HEK293 (cell line): ENCODE results near the gene ATG10.

ENCODE experiments used
- CTCF ChIA-PET: fragments of 350-600 bp; formaldehyde crosslinking; extraction: SDS; loops from one replicate; lab custom pipeline; 2021; ENCODE audit warnings: antibody characterized with exemption; lab: Yijun Ruan, JAX
- POLR2A ChIA-PET: fragments of 300-600 bp; formaldehyde crosslinking; extraction: SDS; loops from one replicate; lab custom pipeline; 2020; ENCODE audit warnings: antibody characterized with exemption, inconsistent platforms; lab: Yijun Ruan, JAX
- H3K27ac ChIP-seq: fragments of 200-500 bp; sonication (Bioruptor generic); 2 replicates; pipeline ENCODE4 v1.5.1; 2014; ENCODE audit warnings: low read depth, low read length, control low read depth, inconsistent platforms; ENCODE audit errors: extremely low read depth
- H3K36me3 ChIP-seq, 2 experiments: fragments of 200-500 bp in 1 of 2; sonication (Bioruptor generic) in 1 of 2; 1 replicate in 1 of 2; 2 replicates in 1 of 2; pipeline ENCODE4 v1.5.1; 2014 to 2017; ENCODE audit warnings: inconsistent platforms in 2 of 2, low read length in 2 of 2; ENCODE audit not compliant: control insufficient read depth in 2 of 2, insufficient read depth in 1 of 2
- H3K4me1 ChIP-seq: fragments of 200-500 bp; sonication (Bioruptor generic); 2 replicates; pipeline ENCODE4 v1.5.1; 2014; ENCODE audit warnings: mild to moderate bottlenecking, low read length, inconsistent platforms; ENCODE audit not compliant: control insufficient read depth, insufficient read depth
- H3K4me3 ChIP-seq: 2 replicates; pipeline ENCODE4 v1.5.1; 2011; ENCODE audit warnings: low read depth, mild to moderate bottlenecking, control low read depth, low read length, moderate library complexity
- H3K9me3 ChIP-seq: fragments of 200-500 bp; sonication (Bioruptor generic); 2 replicates; pipeline ENCODE4 v1.5.1; 2014; ENCODE audit warnings: low read depth, low read length, inconsistent platforms; ENCODE audit not compliant: control insufficient read depth, insufficient read depth
- BCL11A ChIP-seq: fragments of 450-650 bp; formaldehyde crosslinking; IDR thresholded peaks from 2 replicates; pipeline ENCODE4 v1.5.1; 2016; ENCODE audit warnings: low read depth, missing biosample characterization, missing genetic modification characterization
- BCL6B ChIP-seq: fragments of 450-650 bp; formaldehyde crosslinking; IDR thresholded peaks from 2 replicates; pipeline ENCODE4 v1.5.1; 2017; ENCODE audit warnings: missing biosample characterization, missing genetic modification characterization
- MYNN ChIP-seq: fragments of 450-650 bp; formaldehyde crosslinking; IDR thresholded peaks from 2 replicates; pipeline ENCODE4 v1.5.1; 2016; ENCODE audit warnings: missing biosample characterization, missing genetic modification characterization, borderline replicate concordance
- PBX3 ChIP-seq: sonication (generic); formaldehyde crosslinking; IDR thresholded peaks from 2 replicates; pipeline ENCODE4 v1.8.1; 2022; ENCODE audit warnings: mild to moderate bottlenecking, moderate library complexity, missing genetic modification reagents
- RBAK ChIP-seq: fragments of 450-650 bp; formaldehyde crosslinking; IDR thresholded peaks from 2 replicates; pipeline ENCODE4 v1.5.1; 2016; ENCODE audit warnings: missing biosample characterization, missing genetic modification characterization
- SP2 ChIP-seq: fragments of 450-650 bp; formaldehyde crosslinking; IDR thresholded peaks from 2 replicates; pipeline ENCODE4 v1.5.1; 2016; ENCODE audit warnings: missing biosample characterization, missing genetic modification characterization
- TCF7L2 ChIP-seq: IDR thresholded peaks from 2 replicates; pipeline ENCODE4 v1.6.1; 2011; ENCODE audit warnings: low read depth, mild to moderate bottlenecking, inconsistent platforms, low read length, moderate library complexity, borderline replicate concordance
- ZBTB1 ChIP-seq: fragments of 450-650 bp; formaldehyde crosslinking; IDR thresholded peaks from 2 replicates; pipeline ENCODE4 v1.5.1; 2016; ENCODE audit warnings: missing biosample characterization, missing genetic modification characterization
- ZBTB10 ChIP-seq: fragments of 450-650 bp; formaldehyde crosslinking; IDR thresholded peaks from 2 replicates; pipeline ENCODE4 v1.5.1; 2016; ENCODE audit warnings: missing biosample characterization, missing genetic modification characterization
- ZBTB20 ChIP-seq: fragments of 450-650 bp; formaldehyde crosslinking; IDR thresholded peaks from 2 replicates; pipeline ENCODE4 v1.5.1; 2016; ENCODE audit warnings: missing biosample characterization, missing genetic modification characterization
- ZBTB44 ChIP-seq: fragments of 450-650 bp; IDR thresholded peaks from 2 replicates; pipeline ENCODE4 v1.5.1; 2018; ENCODE audit warnings: missing biosample characterization, mild to moderate bottlenecking, missing genetic modification characterization
- ZBTB49 ChIP-seq: fragments of 450-650 bp; formaldehyde crosslinking; IDR thresholded peaks from 2 replicates; pipeline ENCODE4 v1.5.1; 2016; ENCODE audit warnings: missing biosample characterization, missing genetic modification characterization, low read depth
- ZNF114 ChIP-seq: fragments of 450-650 bp; formaldehyde crosslinking; IDR thresholded peaks from 2 replicates; pipeline ENCODE4 v1.5.0; 2017; ENCODE audit warnings: missing biosample characterization, missing genetic modification characterization
- ZNF2 ChIP-seq: fragments of 450-650 bp; formaldehyde crosslinking; IDR thresholded peaks from 2 replicates; pipeline ENCODE4 v1.5.1; 2016; ENCODE audit warnings: missing biosample characterization, missing genetic modification characterization
- ZNF211 ChIP-seq: fragments of 450-650 bp; formaldehyde crosslinking; IDR thresholded peaks from 2 replicates; pipeline ENCODE4 v1.5.1; 2016; ENCODE audit warnings: low read depth, missing biosample characterization, missing genetic modification characterization
- ZNF354C ChIP-seq: fragments of 450-650 bp; formaldehyde crosslinking; IDR thresholded peaks from 2 replicates; pipeline ENCODE4 v1.5.1; 2016; ENCODE audit warnings: missing biosample characterization, missing genetic modification characterization, low read depth, borderline replicate concordance
- ZNF362 ChIP-seq: fragments of 450-650 bp; formaldehyde crosslinking; IDR thresholded peaks from 2 replicates; pipeline ENCODE4 v1.5.1; 2016; ENCODE audit warnings: missing biosample characterization, missing genetic modification characterization
- ZNF394 ChIP-seq: fragments of 450-650 bp; formaldehyde crosslinking; IDR thresholded peaks from 2 replicates; pipeline ENCODE4 v1.5.1; 2016; ENCODE audit warnings: missing biosample characterization, missing genetic modification characterization, mild to moderate bottlenecking, moderate library complexity, borderline replicate concordance
- ZNF514 ChIP-seq: fragments of 450-650 bp; formaldehyde crosslinking; IDR thresholded peaks from 2 replicates; pipeline ENCODE4 v1.5.1; 2016; ENCODE audit warnings: missing biosample characterization, missing genetic modification characterization
- ZNF600 ChIP-seq: fragments of 450-650 bp; formaldehyde crosslinking; IDR thresholded peaks from 2 replicates; pipeline ENCODE4 v1.5.1; 2016; ENCODE audit warnings: missing biosample characterization, missing genetic modification characterization
- ZNF76 ChIP-seq: fragments of 450-650 bp; formaldehyde crosslinking; IDR thresholded peaks from 2 replicates; pipeline ENCODE4; 2016; ENCODE audit warnings: low read depth, missing biosample characterization, missing genetic modification characterization, borderline replicate concordance
- ZNF791 ChIP-seq: fragments of 450-650 bp; formaldehyde crosslinking; IDR thresholded peaks from 2 replicates; pipeline ENCODE4 v1.5.1; 2016; ENCODE audit warnings: missing biosample characterization, missing genetic modification characterization
- ZSCAN18 ChIP-seq: fragments of 450-650 bp; formaldehyde crosslinking; IDR thresholded peaks from 2 replicates; pipeline ENCODE4 v1.5.1; 2016; ENCODE audit warnings: missing biosample characterization, missing genetic modification characterization

Gene ATG10

GRCh38 chr5:82068723-82069122 is 96.9 kb downstream of the ATG10 start (continued):
- TF ChIP-seq BCL6B (tag by site-specific recombination) (no peak), ZNF76 (no peak), ZBTB44 (tag by site-specific recombination) (no peak), ZBTB10 (no peak), ZNF394 (tag by site-specific recombination) (no peak)

- POLR2A ChIA-PET = no interaction called here
These were observed 100.3 kb downstream of the ATG10 start for GRCh38 chr5:82072138-82072537.

GRCh38 chr5:82073179-82073578 is 101.4 kb downstream of the ATG10 start:
- ChIA-PET POLR2A (no interaction called here), CTCF (no interaction called here)
- H3K4me3 ChIP-seq = no peak overlapping the region
- H3K4me1 ChIP-seq = no peaks in the 10 kb centered on the region
- H3K36me3 ChIP-seq = no peaks in the 10 kb centered on the region
- H3K27ac ChIP-seq = no peak overlapping the region
- H3K9me3 ChIP-seq = no peaks in the 10 kb centered on the region
- TF ChIP-seq ZNF114 (tag by site-specific recombination) (no peak), ZNF362 (tag by site-specific recombination) (no peak), ZNF791 (tag by site-specific recombination) (no peak), ZNF600 (tag by site-specific recombination) (no peak), TCF7L2 (no peak), ZNF2 (tag by site-specific recombination) (no peak), RBAK (tag by site-specific recombination) (no peak), ZSCAN18 (tag by site-specific recombination) (no peak), ZNF354C (tag by site-specific recombination) (no peak), MYNN (tag by site-specific recombination) (no peak), PBX3 (CRISPR knock-in tag) (no peak)

More at GRCh38 chr5:82072138-82072537, 100.3 kb downstream of the ATG10 start:
- TF ChIP-seq ZBTB20 (no peak), BCL11A (tag by site-specific recombination) (no peak), ZNF211 (tag by site-specific recombination) (no peak), TCF7L2 (no peak), SP2 (tag by site-specific recombination) (no peak), ZBTB49 (no peak), ZNF514 (tag by site-specific recombination) (no peak), ZBTB1 (no peak)
- TF ChIP-seq, all 188 proteins: peak for 0
- CTCF ChIA-PET = no interaction called here
- no peaks in the 10 kb centered on the region for H3K9me3 ChIP-seq
- no peaks in the 10 kb centered on the region for H3K4me1 ChIP-seq
- no peak overlapping the region for H3K27ac ChIP-seq
- H3K36me3 ChIP-seq = no peaks in the 10 kb centered on the region
- no peak overlapping the region for H3K4me3 ChIP-seq
